GM12878 (cell line): ENCODE data around the gene NUDCD3. TPM values are rescaled to one million over a fixed set of nuclear protein-coding genes. Genes with fewer than 3 reads are reported as not detected.

ENCODE experiments used
- ATAC-seq: fragments of 200-7000 bp; cut with Tn5 transposase; 3 replicates; pipeline ENCODE4 v1.9.1; 2020; ENCODE audit warnings: mild to moderate bottlenecking, moderate library complexity
- BruUV-seq: library from RNA; stranded (reverse); fragments of 400-500 nt; replicated peaks from 2 replicates; lab custom pipeline; 2021; lab: Mats Ljungman, UMichigan
- CTCF ChIA-PET: fragments of 300-600 bp; sonication (Branson Sonifier 250); formaldehyde crosslinking; extraction: SDS; loops from one replicate; lab custom pipeline; 2021; ENCODE audit warnings: inconsistent platforms; lab: Yijun Ruan, JAX
- POLR2A ChIA-PET: fragments of 350-600 bp; formaldehyde crosslinking; extraction: SDS; loops from one replicate; lab custom pipeline; 2021; ENCODE audit warnings: inconsistent platforms; lab: Charles Lee
- RAD21 ChIA-PET: fragments of 300-600 bp; sonication (Branson Sonifier 250); formaldehyde crosslinking; loops from one replicate; lab custom pipeline; 2023; ENCODE audit warnings: antibody characterized with exemption; ENCODE audit not compliant: unreplicated experiment; lab: Charles Lee
- SMC1A ChIA-PET: fragments of 300-600 bp; sonication (Branson Sonifier 250); formaldehyde crosslinking; loops from one replicate; lab custom pipeline; 2023; ENCODE audit not compliant: unreplicated experiment, uncharacterized antibody; lab: Charles Lee
- DNase-seq: peaks from one replicate; pipeline ENCODE4 v3.0.0-alpha.2; 2011; ENCODE audit warnings: low read depth, low spot score
- FAIRE-seq: peaks from 3 replicates; lab custom pipeline; 2011; peaks lifted over from hg19 to GRCh38; lab: Jason Lieb, UNC
- H2AFZ ChIP-seq: 2 replicates; pipeline ENCODE4 v1.6.0; 2011; ENCODE audit warnings: low read depth, low read length, control low read depth; ENCODE audit not compliant: control insufficient read depth
- H3K27ac ChIP-seq: 2 replicates; pipeline ENCODE4 v1.5.1; 2011; ENCODE audit warnings: control low read depth; ENCODE audit not compliant: control insufficient read depth, insufficient read depth
- H3K27me3 ChIP-seq, 2 experiments: replicated peaks in 1 of 2; 2 replicates each; pipeline versions ENCODE4 v1.6.0 to v1.6.1; 2011; ENCODE audit warnings: low read length in 1 of 2; ENCODE audit not compliant: control insufficient read depth in 2 of 2, insufficient read depth in 2 of 2
- H3K36me3 ChIP-seq, 2 experiments: 2 replicates each; pipeline ENCODE4 v1.5.1; 2011; ENCODE audit warnings: low read length in 1 of 2; ENCODE audit not compliant: control insufficient read depth in 2 of 2, insufficient read depth in 2 of 2
- H3K4me1 ChIP-seq: 2 replicates; pipeline ENCODE4 v1.6.1; 2011; ENCODE audit warnings: mild to moderate bottlenecking, low read length, moderate library complexity, mixed read lengths; ENCODE audit not compliant: control insufficient read depth, insufficient read depth
- H3K4me2 ChIP-seq: 2 replicates; pipeline ENCODE4 v1.6.0; 2011; ENCODE audit warnings: control low read depth; ENCODE audit not compliant: control insufficient read depth, insufficient read depth
- H3K4me3 ChIP-seq: fragments of 200-600 bp; sonication (generic); 2 replicates; pipeline ENCODE4 v1.5.1; 2016
- H3K79me2 ChIP-seq: 2 replicates; pipeline ENCODE4 v1.6.0; 2011; ENCODE audit warnings: low read length; ENCODE audit not compliant: control insufficient read depth, insufficient read depth
- H3K9ac ChIP-seq: 2 replicates; pipeline ENCODE4 v1.8.0; 2011; ENCODE audit warnings: low read length, control low read depth, mixed read lengths; ENCODE audit not compliant: control insufficient read depth, insufficient read depth
- H3K9me3 ChIP-seq: replicated peaks from 3 replicates; pipeline ENCODE4 v1.5.1; 2011; ENCODE audit warnings: mild to moderate bottlenecking, low read length; ENCODE audit not compliant: control insufficient read depth, insufficient read depth
- H4K20me1 ChIP-seq: 2 replicates; pipeline ENCODE4 v1.6.0; 2011; ENCODE audit not compliant: control insufficient read depth, insufficient read depth
- CUX1 ChIP-seq: IDR thresholded peaks from 2 replicates; pipeline ENCODE4 v1.6.1; 2012; ENCODE audit warnings: improper control_type of control experiment, low read depth, low read length; ENCODE audit not compliant: insufficient replicate concordance
- EED ChIP-seq: sonication (generic); IDR thresholded peaks from 2 replicates; pipeline ENCODE4 v1.6.1; 2016; ENCODE audit warnings: antibody characterized with exemption, low read depth
- ETV6 ChIP-seq, 2 experiments: fragments of 450-650 bp in 1 of 2; IDR thresholded peaks in 1 of 2; conservative IDR thresholded peaks in 1 of 2; 2 replicates each; pipeline ENCODE4 v1.6.1; 2014; ENCODE audit warnings: antibody characterized with exemption in 1 of 2, borderline replicate concordance in 1 of 2, low read depth in 1 of 2, mild to moderate bottlenecking in 1 of 2, moderate library complexity in 1 of 2
- GATAD2B ChIP-seq: fragments of 450-650 bp; conservative IDR thresholded peaks from 2 replicates; pipeline ENCODE4 v1.6.1; 2017; ENCODE audit warnings: low read depth, mild to moderate bottlenecking, moderate library complexity
- IRF4 ChIP-seq: IDR thresholded peaks from 2 replicates; pipeline ENCODE4 v1.6.1; 2011; ENCODE audit warnings: low read depth, low read length
- MLLT1 ChIP-seq: fragments of 450-650 bp; IDR thresholded peaks from 2 replicates; pipeline ENCODE4 v1.6.1; 2016; ENCODE audit warnings: mild to moderate bottlenecking
- NR2C2 ChIP-seq: IDR thresholded peaks from 2 replicates; pipeline ENCODE4 v1.6.1; 2011; ENCODE audit warnings: borderline replicate concordance, low read depth; ENCODE audit not compliant: control insufficient read depth, insufficient read length
- SMAD5 ChIP-seq: IDR thresholded peaks from 2 replicates; pipeline ENCODE4 v1.6.1; 2016; ENCODE audit warnings: antibody characterized with exemption, low read depth
- SMC3 ChIP-seq: IDR thresholded peaks from 2 replicates; pipeline ENCODE4 v1.6.1; 2011; ENCODE audit warnings: low read length, improper control_type of control experiment, borderline replicate concordance
- STAT1 ChIP-seq: fragments of 450-650 bp; conservative IDR thresholded peaks from 2 replicates; pipeline ENCODE4 v1.6.1; 2014; ENCODE audit warnings: antibody characterized with exemption, mild to moderate bottlenecking
- ZBED1 ChIP-seq: IDR thresholded peaks from 2 replicates; pipeline ENCODE4 v1.6.1; 2016; ENCODE audit warnings: borderline replicate concordance
- ZNF622 ChIP-seq: fragments of 450-650 bp; IDR thresholded peaks from 2 replicates; pipeline ENCODE4 v1.6.1; 2017; ENCODE audit warnings: mild to moderate bottlenecking, inconsistent platforms
- WGBS: methylation state at CpG from one replicate; pipeline ENCODE4 v1.1.6; 2016; ENCODE audit warnings: low lambda C conversion rate; ENCODE audit not compliant: insufficient replicate concordance, insufficient coverage; ENCODE audit errors: missing lambda C conversion rate; 5-methylcytosine and 5-hydroxymethylcytosine counted together
- in situ Hi-C: fragments of 300-500 bp; cut with MboI; formaldehyde crosslinking; loops from 9 replicates; pipeline ENCODE4 v1.14.3; 2018; ENCODE audit warnings: mixed read lengths
- intact Hi-C: fragments of 100-400 bp; cut with micrococcal nuclease; formaldehyde crosslinking; loops from one replicate; pipeline ENCODE4 v1.14.2; 2022; ENCODE audit not compliant: unreplicated experiment
- polyA plus RNA-seq, 11 experiments: library from polyadenylated mRNA; depleted of rRNA in 4 of 11; unstranded in 6 of 11; stranded (reverse) in 5 of 11; fragments of >200 nt; fragmentation: Nextera tagmentation in 4 of 11; fragmentation: Illumina TruSeq in 1 of 11; extraction: Ambion mirVana in 4 of 11; extraction: Trizol in 1 of 11; gene quantifications; 1 replicate in 1 of 11; 2 replicates in 10 of 11; pipeline versions ENCODE4 v1.2.1 to v1.2.3, GENCODE V29; 2011 to 2016; ENCODE audit warnings: inconsistent platforms in 2 of 11, missing spikeins in 2 of 11, low read depth in 1 of 11
- total RNA-seq, 4 experiments: library from RNA; depleted of rRNA in 3 of 4; stranded (reverse); fragments of >200 nt in 3 of 4; fragmentation: Illumina TruSeq in 1 of 4; extraction: Trizol in 1 of 4; gene quantifications; 2 replicates each; pipeline versions ENCODE4 v1.2.1 to v1.2.3, GENCODE V29; 2013 to 2021
- TF ChIP-seq, protein P1 (sequence below): IDR thresholded peaks from 2 replicates; pipeline ENCODE4 v1.6.1; 2012; ENCODE audit warnings: low read length, inconsistent platforms
- TF ChIP-seq, protein P2 (sequence below): fragments of 450-650 bp; IDR thresholded peaks from 2 replicates; pipeline ENCODE4 v1.6.1; 2018; ENCODE audit warnings: mild to moderate bottlenecking, low read depth, moderate library complexity; ENCODE audit not compliant: partially characterized antibody

The NUDCD3 gene
- total and polyA plus RNA-seq, 10 of the 15 experiments (the other 5 are each of a cell fraction or from before 2014, with no cell fraction given), result 25.0 to 89.8 (median 46.4) TPM

DNA sequence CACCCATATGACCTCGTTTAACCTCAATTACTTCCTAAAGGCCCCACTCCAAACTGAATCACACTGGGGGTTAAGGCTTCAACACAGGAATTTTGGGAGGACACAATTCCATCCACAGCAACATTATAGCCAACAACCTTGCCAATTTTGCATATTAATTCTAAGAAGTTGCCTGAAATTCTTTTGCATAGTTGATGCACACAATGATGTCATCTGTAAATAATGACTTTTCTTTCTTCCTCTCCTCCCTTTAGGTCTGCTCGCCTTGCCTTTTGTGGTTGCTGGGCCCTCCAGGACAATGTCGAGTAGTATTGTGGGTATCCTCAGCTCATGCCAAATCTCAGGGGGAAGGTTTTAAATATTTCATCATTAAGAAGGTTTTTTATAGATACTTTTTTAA is 149.1 kb downstream of the NUDCD3 start:
- no peak for FAIRE-seq
- intact Hi-C loops, result no loop called here
- no peaks in the 10 kb centered on the region for H3K36me3 ChIP-seq
- no peak for DNase-seq
- no peaks in the 10 kb centered on the region for H3K27me3 ChIP-seq
- no peaks in the 10 kb centered on the region for H4K20me1 ChIP-seq
- no peak overlapping the region for H3K27ac ChIP-seq
- SMC1A ChIA-PET, result interaction anchor here (1.3 to 1.5 kb wide), 2 partner anchors 11 to 99 kb away, joined by 3 read pairs; no protein-coding TSS in a partner anchor
- no peaks in the 10 kb centered on the region for H3K79me2 ChIP-seq
- H3K9ac ChIP-seq, result no peak overlapping the region
- no peak overlapping the region for H3K4me2 ChIP-seq
- TF ChIP-seq, protein P1, sequence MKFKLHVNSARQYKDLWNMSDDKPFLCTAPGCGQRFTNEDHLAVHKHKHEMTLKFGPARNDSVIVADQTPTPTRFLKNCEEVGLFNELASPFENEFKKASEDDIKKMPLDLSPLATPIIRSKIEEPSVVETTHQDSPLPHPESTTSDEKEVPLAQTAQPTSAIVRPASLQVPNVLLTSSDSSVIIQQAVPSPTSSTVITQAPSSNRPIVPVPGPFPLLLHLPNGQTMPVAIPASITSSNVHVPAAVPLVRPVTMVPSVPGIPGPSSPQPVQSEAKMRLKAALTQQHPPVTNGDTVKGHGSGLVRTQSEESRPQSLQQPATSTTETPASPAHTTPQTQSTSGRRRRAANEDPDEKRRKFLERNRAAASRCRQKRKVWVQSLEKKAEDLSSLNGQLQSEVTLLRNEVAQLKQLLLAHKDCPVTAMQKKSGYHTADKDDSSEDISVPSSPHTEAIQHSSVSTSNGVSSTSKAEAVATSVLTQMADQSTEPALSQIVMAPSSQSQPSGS, result no peak
- no peak for TF ChIP-seq ZBED1
- TF ChIP-seq CUX1, result no peak
- TF ChIP-seq MLLT1, result no peak
- TF ChIP-seq GATAD2B, result no peak
- no peak for TF ChIP-seq SMAD5
- TF ChIP-seq ETV6 (conservative IDR thresholded peaks at IDR 0.05 in 1 of 2, IDR thresholded peaks at IDR 0.05 in 1 of 2; ENCODE audit: borderline replicate concordance in 1 of 2, low read depth in 1 of 2), result no peak
- no peak for TF ChIP-seq SMC3
- no peak for TF ChIP-seq IRF4
- TF ChIP-seq EED, result no peak
- TF ChIP-seq STAT1, result no peak
- no peak for TF ChIP-seq NR2C2
- TF ChIP-seq ZNF622, result no peak
- TF ChIP-seq, protein P2, sequence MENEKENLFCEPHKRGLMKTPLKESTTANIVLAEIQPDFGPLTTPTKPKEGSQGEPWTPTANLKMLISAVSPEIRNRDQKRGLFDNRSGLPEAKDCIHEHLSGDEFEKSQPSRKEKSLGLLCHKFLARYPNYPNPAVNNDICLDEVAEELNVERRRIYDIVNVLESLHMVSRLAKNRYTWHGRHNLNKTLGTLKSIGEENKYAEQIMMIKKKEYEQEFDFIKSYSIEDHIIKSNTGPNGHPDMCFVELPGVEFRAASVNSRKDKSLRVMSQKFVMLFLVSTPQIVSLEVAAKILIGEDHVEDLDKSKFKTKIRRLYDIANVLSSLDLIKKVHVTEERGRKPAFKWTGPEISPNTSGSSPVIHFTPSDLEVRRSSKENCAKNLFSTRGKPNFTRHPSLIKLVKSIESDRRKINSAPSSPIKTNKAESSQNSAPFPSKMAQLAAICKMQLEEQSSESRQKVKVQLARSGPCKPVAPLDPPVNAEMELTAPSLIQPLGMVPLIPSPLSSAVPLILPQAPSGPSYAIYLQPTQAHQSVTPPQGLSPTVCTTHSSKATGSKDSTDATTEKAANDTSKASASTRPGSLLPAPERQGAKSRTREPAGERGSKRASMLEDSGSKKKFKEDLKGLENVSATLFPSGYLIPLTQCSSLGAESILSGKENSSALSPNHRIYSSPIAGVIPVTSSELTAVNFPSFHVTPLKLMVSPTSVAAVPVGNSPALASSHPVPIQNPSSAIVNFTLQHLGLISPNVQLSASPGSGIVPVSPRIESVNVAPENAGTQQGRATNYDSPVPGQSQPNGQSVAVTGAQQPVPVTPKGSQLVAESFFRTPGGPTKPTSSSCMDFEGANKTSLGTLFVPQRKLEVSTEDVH, result no peak
- TF ChIP-seq, all 136 proteins: peak for 0
- H3K4me3 ChIP-seq, result no peak overlapping the region
- H3K4me1 ChIP-seq, result no peaks in the 10 kb centered on the region
- BruUV-seq, result no TSS peak
- in situ Hi-C loops, result no loop called here
- H3K9me3 ChIP-seq, result no peaks in the 10 kb centered on the region; the same call in 1 of the 3 replicates
- CTCF ChIA-PET, result interaction anchor here (1.0 to 1.2 kb wide), 3 partner anchors 26 to 193 kb away, joined by 3 to 4 read pairs (median 4); no protein-coding TSS in a partner anchor
- WGBS, result 0% methylated on average over 3 of the region's 3 CpGs
- RAD21 ChIA-PET, result no interaction called here
- no peak overlapping the region for H2AFZ ChIP-seq
- POLR2A ChIA-PET, result no interaction called here
- no peak for ATAC-seq
